ENCODE results near the gene SLC25A34. TPM values are rescaled to one million over a fixed set of nuclear protein-coding genes. Genes with fewer than 3 reads are reported as not detected.

The SLC25A34 gene
- total RNA-seq, 3 donors from 2014 or later (not counting 1 experiment from before 2014, with no cell fraction given): 0.73 to 1.8 (median 1.6) TPM

- Mint-ChIP-seq H3K9me3 (no peaks in the 10 kb centered on the region), H3K4me3 (no peak overlapping the region), H3K36me3 (no peaks in the 10 kb centered on the region), H3K4me1 (no peaks in the 10 kb centered on the region), H3K27me3 (ENCODE audit: low read depth in 2 of 2) (no peaks in the 10 kb centered on the region), H3K27ac (peak overlapping the region in 1 of 2 donors; percentile 20)
- 92% methylated on average over 22 of the region's 22 CpGs for WGBS (ENCODE audit: insufficient coverage)
- Histone ChIP-seq H3K4me3 (ENCODE audit: low read length) (no peak overlapping the region), H3K4me1 (ENCODE audit: control insufficient read depth, insufficient read depth, low read length) (no peaks in the 10 kb centered on the region), H3K9me3 (ENCODE audit: control insufficient read depth, insufficient read depth, low read length) (no peaks in the 10 kb centered on the region), H3K36me3 (ENCODE audit: control insufficient read depth, insufficient read depth, low read length) (peaks cover 65% of the 10 kb centered on the region), H3K27ac (ENCODE audit: low read length) (no peak overlapping the region), H3K27me3 (ENCODE audit: control insufficient read depth, insufficient read depth, low read length) (no peaks in the 10 kb centered on the region)
- DNase-seq (no peak), ATAC-seq (no peak)
- intact Hi-C loops (cut with micrococcal nuclease): no loop called here
- no peak for TF ChIP-seq CTCF (IDR thresholded peaks at IDR 0.05)
These were observed 7.0 kb upstream of the SLC25A34 start for GRCh38 chr1:15728937-15729657.

GRCh38 chr1:15730423-15730822 is 5.6 kb upstream of the SLC25A34 start:
- Histone ChIP-seq H3K27ac (ENCODE audit: low read length) (no peak overlapping the region), H3K36me3 (ENCODE audit: control insufficient read depth, insufficient read depth, low read length) (peaks cover 66% of the 10 kb centered on the region), H3K4me1 (ENCODE audit: control insufficient read depth, insufficient read depth, low read length) (no peaks in the 10 kb centered on the region), H3K4me3 (ENCODE audit: low read length) (no peak overlapping the region), H3K27me3 (ENCODE audit: control insufficient read depth, insufficient read depth, low read length) (no peaks in the 10 kb centered on the region), H3K9me3 (ENCODE audit: control insufficient read depth, insufficient read depth, low read length) (no peaks in the 10 kb centered on the region)
- ATAC-seq: no peak
- Mint-ChIP-seq H3K4me1 (no peaks in the 10 kb centered on the region), H3K4me3 (no peak overlapping the region), H3K27me3 (ENCODE audit: low read depth in 2 of 2) (no peaks in the 10 kb centered on the region), H3K9me3 (no peaks in the 10 kb centered on the region), H3K36me3 (no peaks in the 10 kb centered on the region), H3K27ac (no peak overlapping the region)
- 97% methylated on average over 16 of the region's 16 CpGs for WGBS (ENCODE audit: insufficient coverage)
- no peak for DNase-seq
- no peak for TF ChIP-seq CTCF (IDR thresholded peaks at IDR 0.05)
- intact Hi-C loops (cut with micrococcal nuclease): no loop called here

GRCh38 chr1:15730936-15731335 is 5.1 kb upstream of the SLC25A34 start:
- Histone ChIP-seq H3K27ac (ENCODE audit: low read length) (no peak overlapping the region), H3K4me3 (ENCODE audit: low read length) (no peak overlapping the region), H3K9me3 (ENCODE audit: control insufficient read depth, insufficient read depth, low read length) (no peaks in the 10 kb centered on the region), H3K36me3 (ENCODE audit: control insufficient read depth, insufficient read depth, low read length) (peaks cover 61% of the 10 kb centered on the region), H3K27me3 (ENCODE audit: control insufficient read depth, insufficient read depth, low read length) (no peaks in the 10 kb centered on the region), H3K4me1 (ENCODE audit: control insufficient read depth, insufficient read depth, low read length) (no peaks in the 10 kb centered on the region)
- Mint-ChIP-seq H3K27ac (no peak overlapping the region), H3K36me3 (no peaks in the 10 kb centered on the region), H3K27me3 (ENCODE audit: low read depth in 2 of 2) (no peaks in the 10 kb centered on the region), H3K4me3 (no peak overlapping the region), H3K4me1 (no peaks in the 10 kb centered on the region), H3K9me3 (no peaks in the 10 kb centered on the region)
- intact Hi-C loops (cut with micrococcal nuclease): no loop called here
- no peak for TF ChIP-seq CTCF (IDR thresholded peaks at IDR 0.05)
- WGBS (ENCODE audit: insufficient coverage): 98% methylated on average over 16 of the region's 16 CpGs
- ATAC-seq: no peak
- DNase-seq: no peak
